ENCODE measurements around the gene TBX15.

- TF ChIP-seq POLR2AphosphoS5 (IDR thresholded peaks at IDR 0.05; ENCODE audit: low read depth, low read length) (no peak), POLR2A (IDR thresholded peaks at IDR 0.05; ENCODE audit: low read depth, low read length) (no peak)
These were observed 40.4 kb downstream of the TBX15 start for GRCh38 chr1:118947790-118948189.

All from GM12891 (cell line).